ENCODE measurements around the gene ZNF644.

Gene ZNF644

DNA sequence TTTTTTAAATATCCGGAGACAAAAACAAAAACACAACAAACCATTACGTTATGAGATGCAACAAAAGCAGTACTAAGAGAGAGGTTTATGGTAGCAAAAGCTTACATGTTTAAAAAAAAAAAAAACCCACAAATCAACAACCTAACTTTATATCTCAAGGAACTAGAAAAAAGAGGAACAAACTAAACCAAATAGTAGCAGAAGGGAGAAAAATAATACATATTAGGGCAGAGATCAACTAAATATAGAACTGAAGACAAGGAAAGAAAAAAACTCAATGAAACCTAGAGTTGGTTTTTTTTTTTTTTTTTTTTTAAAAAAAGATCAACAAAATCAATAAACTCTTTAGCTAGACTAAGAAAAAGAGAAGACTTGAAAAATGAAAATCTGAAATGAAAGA lies 34.9 kb downstream of the ZNF644 start:
- peaks cover 76% of the 10 kb centered on the region for H3K36me3 Mint-ChIP-seq (ENCODE audit: low read depth)
- H3K4me3 Mint-ChIP-seq: no peak overlapping the region
- H3K4me1 Mint-ChIP-seq (ENCODE audit: low read depth): peaks cover 76% of the 10 kb centered on the region
- H3K27me3 Mint-ChIP-seq: no peaks in the 10 kb centered on the region
- peaks cover 33% of the 10 kb centered on the region for H3K9me3 Mint-ChIP-seq
- no peak overlapping the region for H3K27ac Mint-ChIP-seq

DNA sequence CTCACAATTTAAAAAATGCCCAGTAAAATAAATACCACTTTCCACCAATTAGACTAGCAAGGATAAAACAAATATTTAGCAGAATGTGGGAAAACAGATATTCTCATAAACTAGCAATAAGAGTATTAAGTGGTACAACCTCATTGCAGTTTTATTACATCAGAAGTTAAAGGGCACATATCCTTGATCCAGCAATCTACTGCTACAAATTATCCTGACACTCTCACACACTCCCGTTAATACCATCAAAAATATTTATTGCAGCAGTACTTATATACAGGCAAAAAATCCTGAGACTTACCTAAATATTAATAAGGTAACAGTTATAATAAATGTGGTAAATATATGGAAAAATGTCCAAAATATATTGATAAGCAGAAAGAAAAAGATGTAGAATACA lies 44.3 kb downstream of the ZNF644 start:
- H3K4me1 Mint-ChIP-seq (ENCODE audit: low read depth): peaks cover 32% of the 10 kb centered on the region
- H3K4me3 Mint-ChIP-seq: no peak overlapping the region
- no peaks in the 10 kb centered on the region for H3K9me3 Mint-ChIP-seq
- no peak overlapping the region for H3K27ac Mint-ChIP-seq
- no peaks in the 10 kb centered on the region for H3K27me3 Mint-ChIP-seq
- H3K36me3 Mint-ChIP-seq (ENCODE audit: low read depth): peaks cover 63% of the 10 kb centered on the region

DNA sequence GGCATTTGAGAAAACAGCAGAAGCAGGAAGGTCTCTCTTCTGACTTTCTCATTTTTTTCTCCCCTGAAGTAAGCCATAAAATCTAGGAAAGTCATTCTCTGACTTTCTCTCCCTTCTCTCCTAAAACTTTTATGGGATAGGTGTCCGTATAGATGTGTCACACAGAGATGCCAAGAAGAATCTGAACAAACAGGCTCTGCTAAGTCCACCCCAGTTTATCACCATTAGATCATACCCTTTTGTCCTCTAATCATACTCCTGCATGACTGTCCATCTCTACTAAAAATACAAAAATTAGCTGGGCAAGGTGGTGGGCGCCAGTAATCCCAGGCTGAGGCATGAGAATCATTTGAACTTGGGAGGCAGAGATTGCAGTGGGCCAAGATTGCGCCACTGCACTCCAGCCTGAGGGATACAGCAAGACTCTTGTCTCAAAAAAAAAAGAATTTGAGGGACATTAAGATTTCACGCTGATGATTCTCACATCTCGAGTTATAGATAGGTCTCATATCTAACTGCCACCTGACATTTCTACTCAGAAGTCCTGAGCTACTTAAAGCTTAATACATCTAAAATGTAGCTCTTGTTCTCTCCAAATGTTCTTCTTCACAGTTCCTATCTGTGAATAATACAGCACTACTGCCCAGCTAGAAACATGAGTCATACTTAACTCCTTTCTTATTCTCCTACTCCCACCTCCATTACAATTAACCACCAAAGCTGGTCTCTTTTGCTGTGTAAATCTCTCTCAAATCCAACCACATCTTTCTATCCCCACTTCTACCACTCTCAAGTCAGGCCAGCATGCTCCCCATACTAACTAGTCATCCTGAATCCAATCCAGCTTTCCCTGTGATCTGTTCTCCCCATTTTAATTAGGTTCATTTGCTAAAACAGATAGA lies 47.7 kb downstream of the ZNF644 start:
- Mint-ChIP-seq H3K27me3 (no peaks in the 10 kb centered on the region), H3K4me3 (no peak overlapping the region), H3K36me3 (ENCODE audit: low read depth) (peaks cover 47% of the 10 kb centered on the region), H3K4me1 (ENCODE audit: low read depth) (peaks cover 42% of the 10 kb centered on the region), H3K27ac (peak overlapping the region; percentile 70), H3K9me3 (no peaks in the 10 kb centered on the region)

GRCh38 chr1:90970208-90970607 lies 51.6 kb downstream of the ZNF644 start:
- H3K9me3 Mint-ChIP-seq: no peaks in the 10 kb centered on the region
- H3K4me3 Mint-ChIP-seq: no peak overlapping the region
- no peaks in the 10 kb centered on the region for H3K27me3 Mint-ChIP-seq
- peaks cover 43% of the 10 kb centered on the region for H3K4me1 Mint-ChIP-seq (ENCODE audit: low read depth)
- H3K36me3 Mint-ChIP-seq (ENCODE audit: low read depth): peaks cover 35% of the 10 kb centered on the region
- no peak overlapping the region for H3K27ac Mint-ChIP-seq

GRCh38 chr1:90969241-90969640 lies 52.6 kb downstream of the ZNF644 start:
- H3K4me1 Mint-ChIP-seq (ENCODE audit: low read depth): peaks cover 33% of the 10 kb centered on the region
- no peak overlapping the region for H3K4me3 Mint-ChIP-seq
- no peak overlapping the region for H3K27ac Mint-ChIP-seq
- no peaks in the 10 kb centered on the region for H3K27me3 Mint-ChIP-seq
- H3K9me3 Mint-ChIP-seq: no peaks in the 10 kb centered on the region
- peaks cover 29% of the 10 kb centered on the region for H3K36me3 Mint-ChIP-seq (ENCODE audit: low read depth)

DNA sequence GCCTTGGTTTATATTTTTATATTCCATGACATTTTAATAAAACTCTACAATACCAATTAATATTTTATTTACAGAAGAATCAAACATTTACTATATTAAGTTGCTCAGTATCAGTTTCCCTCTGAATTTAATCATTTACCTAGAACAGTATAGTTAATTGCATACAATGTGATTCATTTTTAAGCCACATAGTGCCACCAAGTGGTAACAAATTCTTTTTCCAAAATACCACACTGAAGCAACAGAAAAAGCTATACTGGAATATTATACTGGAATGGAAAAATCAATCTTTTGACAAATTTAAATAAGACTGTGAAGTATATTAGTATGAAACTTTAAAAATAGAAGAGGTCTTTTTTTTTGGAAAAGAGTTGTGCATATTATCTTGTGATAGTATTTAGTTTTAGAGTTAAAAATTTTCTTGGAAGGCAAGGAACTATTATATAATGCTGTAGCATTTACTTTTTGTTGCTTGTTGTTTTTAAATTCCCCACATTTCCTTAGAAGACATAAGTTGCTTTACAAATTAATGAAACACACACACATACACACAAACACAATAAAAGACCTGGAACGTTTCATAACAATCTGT lies 57.3 kb downstream of the ZNF644 start:
- no peaks in the 10 kb centered on the region for H3K9me3 Mint-ChIP-seq
- H3K27me3 Mint-ChIP-seq: no peaks in the 10 kb centered on the region
- no peak overlapping the region for H3K4me3 Mint-ChIP-seq
- no peak overlapping the region for H3K27ac Mint-ChIP-seq
- H3K36me3 Mint-ChIP-seq (ENCODE audit: low read depth): peaks cover 27% of the 10 kb centered on the region
- H3K4me1 Mint-ChIP-seq (ENCODE audit: low read depth): peaks cover 44% of the 10 kb centered on the region

DNA sequence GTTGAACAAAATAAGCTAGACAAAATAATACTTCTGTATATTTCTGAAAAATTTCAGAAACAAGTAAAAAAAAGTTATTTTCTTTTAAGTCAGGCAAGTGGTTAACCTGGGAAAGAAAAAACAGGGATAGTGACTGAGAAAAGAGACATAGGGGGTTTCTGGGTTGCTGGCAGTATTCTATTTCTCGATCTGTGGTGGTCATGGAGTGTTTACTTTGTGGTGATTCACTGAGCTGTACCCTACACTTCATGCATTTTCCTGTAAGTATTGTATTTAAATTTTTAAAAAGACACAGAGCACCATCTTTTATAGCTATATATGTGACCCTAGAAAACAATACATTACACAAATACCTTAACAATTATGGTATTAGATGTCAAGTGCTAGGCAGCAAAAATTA lies 58.2 kb downstream of the ZNF644 start:
- no peak overlapping the region for H3K4me3 Mint-ChIP-seq
- no peaks in the 10 kb centered on the region for H3K27me3 Mint-ChIP-seq
- H3K4me1 Mint-ChIP-seq (ENCODE audit: low read depth): peaks cover 42% of the 10 kb centered on the region
- no peak overlapping the region for H3K27ac Mint-ChIP-seq
- peaks cover 35% of the 10 kb centered on the region for H3K36me3 Mint-ChIP-seq (ENCODE audit: low read depth)
- H3K9me3 Mint-ChIP-seq: no peaks in the 10 kb centered on the region

- Mint-ChIP-seq H3K27ac (no peak overlapping the region), H3K27me3 (no peaks in the 10 kb centered on the region), H3K9me3 (no peaks in the 10 kb centered on the region), H3K4me1 (ENCODE audit: low read depth) (peaks cover 46% of the 10 kb centered on the region), H3K4me3 (no peak overlapping the region), H3K36me3 (ENCODE audit: low read depth) (peaks cover 39% of the 10 kb centered on the region)
Measured at GRCh38 chr1:90963236-90963635, 58.6 kb downstream of the ZNF644 start.

GRCh38 chr1:90959352-90960206 lies 62.3 kb downstream of the ZNF644 start:
- no peak overlapping the region for H3K27ac Mint-ChIP-seq
- H3K36me3 Mint-ChIP-seq (ENCODE audit: low read depth): peaks cover 60% of the 10 kb centered on the region
- H3K4me1 Mint-ChIP-seq (ENCODE audit: low read depth): peaks cover 75% of the 10 kb centered on the region
- H3K4me3 Mint-ChIP-seq: no peak overlapping the region
- H3K9me3 Mint-ChIP-seq: peaks cover 14% of the 10 kb centered on the region
- no peaks in the 10 kb centered on the region for H3K27me3 Mint-ChIP-seq

- Mint-ChIP-seq H3K4me3 (no peak overlapping the region), H3K27me3 (no peaks in the 10 kb centered on the region), H3K9me3 (peaks cover 14% of the 10 kb centered on the region), H3K4me1 (ENCODE audit: low read depth) (peaks cover 79% of the 10 kb centered on the region), H3K27ac (no peak overlapping the region), H3K36me3 (ENCODE audit: low read depth) (peaks cover 67% of the 10 kb centered on the region)
Measured at GRCh38 chr1:90957497-90957896, 64.3 kb downstream of the ZNF644 start.

GRCh38 chr1:90955769-90956168 lies 66.1 kb downstream of the ZNF644 start:
- Mint-ChIP-seq H3K27me3 (no peaks in the 10 kb centered on the region), H3K9me3 (peaks cover 14% of the 10 kb centered on the region), H3K4me3 (no peak overlapping the region), H3K36me3 (ENCODE audit: low read depth) (peaks cover 75% of the 10 kb centered on the region), H3K4me1 (ENCODE audit: low read depth) (peaks cover 91% of the 10 kb centered on the region), H3K27ac (no peak overlapping the region)

GRCh38 chr1:90952906-90953305 lies 68.9 kb downstream of the ZNF644 start:
- peaks cover 14% of the 10 kb centered on the region for H3K9me3 Mint-ChIP-seq
- peaks cover 51% of the 10 kb centered on the region for H3K36me3 Mint-ChIP-seq (ENCODE audit: low read depth)
- H3K4me3 Mint-ChIP-seq: no peak overlapping the region
- no peaks in the 10 kb centered on the region for H3K27me3 Mint-ChIP-seq
- no peak overlapping the region for H3K27ac Mint-ChIP-seq
- peaks cover 69% of the 10 kb centered on the region for H3K4me1 Mint-ChIP-seq (ENCODE audit: low read depth)

- Mint-ChIP-seq H3K27me3 (no peaks in the 10 kb centered on the region), H3K27ac (no peak overlapping the region), H3K4me1 (ENCODE audit: low read depth) (peaks cover 62% of the 10 kb centered on the region)
Measured at GRCh38 chr1:90951009-90951408, 70.8 kb downstream of the ZNF644 start.

DNA sequence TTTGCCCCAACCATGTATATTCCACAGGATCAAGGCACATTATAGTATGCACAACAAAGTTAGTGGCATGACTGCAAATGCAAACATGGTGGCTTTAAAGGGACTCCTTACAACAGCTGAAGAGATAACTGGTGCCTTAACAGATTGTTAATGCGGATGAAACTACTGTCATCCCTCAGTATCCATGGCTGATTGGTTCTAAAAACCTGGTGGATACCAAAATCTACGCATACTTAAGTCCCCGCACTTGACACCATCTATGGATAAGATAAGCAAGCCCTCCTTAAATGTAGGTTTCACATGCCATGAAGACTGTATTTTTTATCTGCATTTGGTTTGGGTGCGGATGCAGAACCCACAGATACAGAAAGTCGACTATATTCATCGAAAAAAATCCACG lies 73.5 kb downstream of the ZNF644 start:
- Mint-ChIP-seq H3K36me3 (ENCODE audit: low read depth) (peaks cover 28% of the 10 kb centered on the region), H3K27ac (no peak overlapping the region), H3K27me3 (no peaks in the 10 kb centered on the region), H3K4me3 (no peak overlapping the region), H3K4me1 (ENCODE audit: low read depth) (peaks cover 37% of the 10 kb centered on the region), H3K9me3 (no peaks in the 10 kb centered on the region)

More at GRCh38 chr1:90951009-90951408, 70.8 kb downstream of the ZNF644 start:
- H3K4me3 Mint-ChIP-seq: no peak overlapping the region
- peaks cover 10% of the 10 kb centered on the region for H3K9me3 Mint-ChIP-seq
- H3K36me3 Mint-ChIP-seq (ENCODE audit: low read depth): peaks cover 38% of the 10 kb centered on the region

DNA sequence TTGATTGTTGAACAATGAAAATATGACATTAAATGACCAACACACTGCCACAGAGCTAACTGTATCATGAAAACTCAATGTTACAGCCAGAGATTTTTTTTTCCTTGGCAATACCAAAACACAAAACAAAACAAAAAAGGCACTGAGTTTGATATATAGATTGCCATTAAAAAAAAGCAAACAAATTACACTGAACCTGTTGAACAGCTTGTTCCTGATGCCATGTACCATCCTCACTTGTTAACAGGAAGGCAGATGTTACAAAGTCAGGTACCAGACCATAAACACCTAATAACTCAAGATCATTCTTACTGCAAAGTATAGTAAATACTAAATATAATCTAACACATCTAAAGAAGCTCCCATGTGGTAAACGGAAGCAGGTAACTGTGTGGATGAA lies 75.2 kb downstream of the ZNF644 start:
- H3K9me3 Mint-ChIP-seq: no peaks in the 10 kb centered on the region

More for the DNA sequence above, 75.2 kb downstream of the ZNF644 start:
- Mint-ChIP-seq H3K4me1 (ENCODE audit: low read depth) (peaks cover 22% of the 10 kb centered on the region), H3K36me3 (ENCODE audit: low read depth) (peaks cover 25% of the 10 kb centered on the region), H3K27ac (no peak overlapping the region), H3K27me3 (no peaks in the 10 kb centered on the region), H3K4me3 (no peak overlapping the region)

Measured in stimulated activated naive CD8-positive, alpha-beta T cell treated with anti-CD3 and anti-CD28 coated beads, Interleukin-15, Interleukin-2, amounts not matched to agents 100 ng/mL and 50 ng/mL, for 24 hours (primary cell).